PC-3 (cell line): Measurements from ENCODE around the gene CHAD. TPM values are rescaled to one million over a fixed set of nuclear protein-coding genes. Genes with fewer than 3 reads are reported as not detected.
A peak's percentile ranks its signal among the peaks of the same experiment; 100 is the strongest.
"Not testable (repeated sequence)": the region's sequence is repeated elsewhere in the genome, so short reads cannot be mapped to it uniquely, and the experiment has no call there.

Experiments
- ATAC-seq: fragments of 200-7000 bp; cut with Tn5 transposase; 2 replicates; pipeline ENCODE4 v1.9.1; 2020; ENCODE audit warnings: mild to moderate bottlenecking, moderate library complexity
- BruUV-seq: library from RNA; stranded (reverse); fragments of 400-500 nt; replicated peaks from 2 replicates; lab custom pipeline; 2021; lab: Mats Ljungman, UMichigan
- CTCF ChIA-PET: fragments of 300-600 bp; sonication (Branson Sonifier 250); formaldehyde crosslinking; loops from one replicate; lab custom pipeline; 2022; ENCODE audit warnings: antibody characterized with exemption; lab: Charles Lee
- POLR2A ChIA-PET: fragments of 300-600 bp; sonication (Branson Sonifier 250); formaldehyde crosslinking; loops from one replicate; lab custom pipeline; 2022; ENCODE audit warnings: antibody characterized with exemption; ENCODE audit not compliant: unreplicated experiment; lab: Charles Lee
- DNase-seq: peaks from one replicate; pipeline ENCODE4 v3.0.0-alpha.2; 2015
- H2AFZ ChIP-seq: fragments of 300-600 bp; sonication (generic); 2 replicates; pipeline ENCODE4 v1.6.0; 2016; ENCODE audit warnings: antibody characterized with exemption, low read length
- H3F3A ChIP-seq: fragments of 300-600 bp; sonication (generic); one replicate; pipeline ENCODE4 v1.6.0; 2017; ENCODE audit warnings: antibody characterized with exemption, low read length, control low read depth, mild to moderate bottlenecking; ENCODE audit not compliant: unreplicated experiment
- H3K27ac ChIP-seq: fragments of 300-600 bp; sonication (generic); 2 replicates; pipeline ENCODE4 v1.5.1; 2016; ENCODE audit warnings: mild to moderate bottlenecking, low read length
- H3K27me3 ChIP-seq: fragments of 300-600 bp; sonication (generic); 2 replicates; pipeline ENCODE4 v1.6.1; 2016; ENCODE audit warnings: low read length, mixed read lengths
- H3K36me3 ChIP-seq: fragments of 300-600 bp; sonication (generic); 2 replicates; pipeline ENCODE4 v1.6.1; 2016; ENCODE audit warnings: low read depth, mixed run types, low read length, mixed read lengths
- H3K4me1 ChIP-seq: fragments of 300-600 bp; sonication (generic); 2 replicates; pipeline ENCODE4 v1.5.1; 2016; ENCODE audit warnings: low read length; ENCODE audit not compliant: insufficient read depth
- H3K4me2 ChIP-seq: fragments of 300-600 bp; sonication (generic); 2 replicates; pipeline ENCODE4 v1.6.0; 2016; ENCODE audit warnings: low read length
- H3K4me3 ChIP-seq: fragments of 300-600 bp; sonication (generic); 2 replicates; pipeline ENCODE4 v1.5.1; 2016; ENCODE audit warnings: mild to moderate bottlenecking, low read length, mixed read lengths
- H3K79me2 ChIP-seq: fragments of 300-600 bp; sonication (generic); 2 replicates; pipeline ENCODE4 v1.6.1; 2017; ENCODE audit warnings: low read length, mixed read lengths
- H3K9ac ChIP-seq: fragments of 300-600 bp; sonication (generic); 2 replicates; pipeline ENCODE4 v1.6.0; 2016; ENCODE audit warnings: mild to moderate bottlenecking, low read length
- H3K9me2 ChIP-seq: fragments of 300-600 bp; sonication (generic); replicated peaks from 2 replicates; pipeline ENCODE4 v1.6.1; 2016; ENCODE audit warnings: mixed run types, low read length, mixed read lengths
- H3K9me3 ChIP-seq: fragments of 300-600 bp; sonication (generic); 2 replicates; pipeline ENCODE4 v1.6.1; 2016; ENCODE audit warnings: low read length, mixed read lengths
- H4K20me1 ChIP-seq: fragments of 300-600 bp; sonication (generic); 2 replicates; pipeline ENCODE4 v1.6.1; 2016; ENCODE audit warnings: low read length, mixed read lengths
- CTCF ChIP-seq: fragments of 300-600 bp; sonication (generic); conservative IDR thresholded peaks from 2 replicates; pipeline ENCODE4 v1.5.1; 2017; ENCODE audit warnings: antibody characterized with exemption, low read depth, mild to moderate bottlenecking, low read length
- EZH2 ChIP-seq: fragments of 300-600 bp; sonication (generic); IDR thresholded peaks from one replicate; pipeline ENCODE4 v1.6.1; 2017; ENCODE audit warnings: antibody characterized with exemption, mild to moderate bottlenecking, low read length; ENCODE audit not compliant: unreplicated experiment
- EZH2phosphoT487 ChIP-seq: fragments of 300-600 bp; sonication (generic); IDR thresholded peaks from 2 replicates; pipeline ENCODE4 v1.6.1; 2018; ENCODE audit warnings: mild to moderate bottlenecking, antibody characterized with exemption, low read length, borderline replicate concordance
- intact Hi-C: fragments of 100-400 bp; cut with micrococcal nuclease; formaldehyde crosslinking; loops from 2 replicates; pipeline ENCODE4 v1.9.0; 2023
- total RNA-seq: library from RNA; depleted of rRNA; stranded (reverse); fragments of >200 nt; gene quantifications from 2 replicates; pipeline ENCODE4 v1.2.3, GENCODE V29; 2014

Gene CHAD
- total RNA-seq, 1 experiment from 2014 or later = not detected

GRCh38 chr17:50421308-50422051 is 47.2 kb downstream of the CHAD start:
- no TSS peak for BruUV-seq
- H3K27ac ChIP-seq = no peak overlapping the region
- H3K27me3 ChIP-seq = no peaks in the 10 kb centered on the region
- peaks cover 41% of the 10 kb centered on the region for H3K4me1 ChIP-seq
- ChIA-PET CTCF (no interaction called here), POLR2A (no interaction called here)
- ATAC-seq (no peak), DNase-seq (no peak)
- no peak overlapping the region for H3K9ac ChIP-seq
- no peaks in the 10 kb centered on the region for H3K36me3 ChIP-seq
- H3K9me3 ChIP-seq = no peaks in the 10 kb centered on the region
- peak overlapping the region; percentile 61 for H2AFZ ChIP-seq
- H3F3A ChIP-seq = peaks cover 9% of the 10 kb centered on the region
- no peaks in the 10 kb centered on the region for H4K20me1 ChIP-seq
- peak overlapping the region; percentile 76 for H3K4me2 ChIP-seq
- H3K4me3 ChIP-seq = peak overlapping the region; percentile 44; the same call in 1 of the 2 replicates
- H3K79me2 ChIP-seq = peaks cover 9% of the 10 kb centered on the region
- no peaks in the 10 kb centered on the region for H3K9me2 ChIP-seq
- intact Hi-C loops = loop anchor here (5.0 kb wide), 1 partner anchor 36 kb away; no protein-coding TSS in a partner anchor
- TF ChIP-seq EZH2 = no peak
- no peak for TF ChIP-seq EZH2phosphoT487
- no peak for TF ChIP-seq CTCF

- ATAC-seq = no peak
These were observed 48.1 kb downstream of the CHAD start for GRCh38 chr17:50420419-50421112.

GRCh38 chr17:50419577-50419976 is 49.1 kb downstream of the CHAD start:
- POLR2A ChIA-PET, CTCF ChIA-PET, H2AFZ ChIP-seq, H3K36me3 ChIP-seq, H3K9me2 ChIP-seq, H3K4me2 ChIP-seq, H4K20me1 ChIP-seq, H3K9me3 ChIP-seq, H3K9ac ChIP-seq, DNase-seq, ATAC-seq, H3K27ac ChIP-seq, H3K27me3 ChIP-seq, intact Hi-C loops, H3F3A ChIP-seq, BruUV-seq, H3K4me3 ChIP-seq, H3K79me2 ChIP-seq: not testable (repeated sequence)
- H3K4me1 ChIP-seq = peaks cover 36% of the 10 kb centered on the region

More at GRCh38 chr17:50420419-50421112, 48.1 kb downstream of the CHAD start:
- Histone ChIP-seq H3K4me3 (no peak overlapping the region), H2AFZ (peak overlapping the region; percentile 61; the same call in 1 of the 2 replicates), H3K9ac (no peak overlapping the region), H3K36me3 (no peaks in the 10 kb centered on the region), H3K4me1 (peaks cover 39% of the 10 kb centered on the region), H3F3A (peaks cover 9% of the 10 kb centered on the region), H3K27ac (no peak overlapping the region), H3K9me2 (no peaks in the 10 kb centered on the region), H3K4me2 (no peak overlapping the region), H3K27me3 (no peaks in the 10 kb centered on the region), H3K79me2 (peaks cover 3% of the 10 kb centered on the region; the same call in 1 of the 2 replicates), H3K9me3 (no peaks in the 10 kb centered on the region), H4K20me1 (no peaks in the 10 kb centered on the region)
- TF ChIP-seq CTCF (no peak), EZH2 (no peak), EZH2phosphoT487 (no peak)
- ChIA-PET POLR2A (no interaction called here), CTCF (no interaction called here)
- no peak for DNase-seq
- no TSS peak for BruUV-seq
- intact Hi-C loops = loop anchor here (5.0 kb wide), 1 partner anchor 37 kb away; no protein-coding TSS in a partner anchor
